ENCODE results near the gene TRUB2. TPM values are rescaled to one million over a fixed set of nuclear protein-coding genes. Genes with fewer than 3 reads are reported as not detected.

Gene TRUB2
- total and polyA plus RNA-seq, 2 of the 8 experiments (the other 6 are each of a cell fraction or from before 2014, with no cell fraction given), result 20.7 to 37.8 TPM

GRCh38 chr9:128370367-128370751 is 48.1 kb upstream of the TRUB2 start (continued):
- no peak for TF ChIP-seq SIN3A (conservative IDR thresholded peaks at IDR 0.05 in 1 of 2, IDR thresholded peaks at IDR 0.05 in 1 of 2; ENCODE audit: low read depth in 1 of 2, low read length in 2 of 2)
- TF ChIP-seq EZH2 (IDR thresholded peaks at IDR 0.05; ENCODE audit: low read depth, low read length, severe bottlenecking), result no peak
- TF ChIP-seq SP2 (IDR thresholded peaks at IDR 0.05; ENCODE audit: low read length), result no peak
